Smooth muscle cell of the pulmonary artery (primary cell): Measurements from ENCODE around the gene GOLGA6L25. TPM values are rescaled to one million over a fixed set of nuclear protein-coding genes. Genes with fewer than 3 reads are reported as not detected.

Source experiments
- total RNA-seq: library from RNA; depleted of rRNA; stranded (reverse); fragments of >200 nt; gene quantifications from 2 replicates; pipeline ENCODE4 v1.2.3, GENCODE V29; 2014

Gene GOLGA6L25
- not detected in 2 replicates for total RNA-seq

GRCh38 chr15:28553268-28553667, at the start of gene GOLGA6L25:
Gene GOLGA6L25, plus strand, starts transcription at chr15:28553568. Its CDS starts 61 bp downstream, at chr15:28553629.

GRCh38 chr15:28532954-28533353, 20.4 kb upstream of the GOLGA6L25 start, which contains the start of gene GOLGA8G:
Gene GOLGA8G, minus strand, starts transcription at chr15:28532971. Its CDS starts 62 bp downstream, at chr15:28532909.

Other genes starting within 250 kb of the GOLGA6L25 start
- gene HERC2, start 231.4 kb upstream of the GOLGA6L25 start, total RNA-seq = 72.0 and 92.2 TPM in 2 replicates
- not detected in 2 replicates for gene GOLGA6L24, start 195.5 kb upstream of the GOLGA6L25 start, total RNA-seq
- gene GOLGA8F, start 174.9 kb upstream of the GOLGA6L25 start, total RNA-seq = not detected in 2 replicates
- not detected in 2 replicates for gene GOLGA8G, start 20.6 kb upstream of the GOLGA6L25 start, total RNA-seq
- gene GOLGA8M, start 158.9 kb downstream of the GOLGA6L25 start, total RNA-seq = 1.8 and 2.0 TPM in 2 replicates